Measurements from ENCODE around the gene AGMAT.

The AGMAT gene

GRCh38 chr1:15531003-15531402 is 53.8 kb downstream of the AGMAT start:
- Histone ChIP-seq H4K91ac (ENCODE audit: low read depth, low read length, poor library complexity) (no peak overlapping the region), H3K79me1 (ENCODE audit: low read depth, low read length) (no peaks in the 10 kb centered on the region), H3K4ac (ENCODE audit: low read length) (no peak overlapping the region), H3K27me3 (ENCODE audit: control insufficient read depth in 3 of 3, insufficient read depth in 3 of 3, low read depth in 1 of 3, low read length in 3 of 3) (no peaks in the 10 kb centered on the region), H3K4me1 (ENCODE audit: control insufficient read depth in 2 of 2, insufficient read depth in 1 of 2, low read depth in 1 of 2, low read length in 2 of 2) (peaks cover 0 to 3% of the 10 kb centered on the region in 2 donors), H3K4me3 (ENCODE audit: low read length in 2 of 2) (no peak overlapping the region), H3K23ac (ENCODE audit: low read depth, low read length, poor library complexity) (no peak overlapping the region), H2AFZ (ENCODE audit: low read length) (no peak overlapping the region), H2BK15ac (ENCODE audit: low read length) (no peak overlapping the region), H2BK12ac (ENCODE audit: low read length) (no peak overlapping the region), H2BK5ac (ENCODE audit: low read length) (no peak overlapping the region), H3K9ac (ENCODE audit: low read depth, low read length, poor library complexity) (no peak overlapping the region), H2AK5ac (ENCODE audit: low read depth, low read length) (no peak overlapping the region), H3K36me3 (replicated peaks in 1 of 2; ENCODE audit: control insufficient read depth in 2 of 2, insufficient read depth in 2 of 2, low read length in 2 of 2) (peaks cover 6 to 47% of the 10 kb centered on the region in 2 donors), H2BK120ac (ENCODE audit: low read depth, low read length) (no peak overlapping the region), H3K27ac (replicated peaks; ENCODE audit: low read length) (no peak overlapping the region), H4K8ac (ENCODE audit: low read depth, low read length) (no peak overlapping the region), H3K9me3 (replicated peaks in 1 of 2; ENCODE audit: control insufficient read depth in 2 of 2, insufficient read depth in 1 of 2, low read depth in 1 of 2, low read length in 2 of 2) (no peaks in the 10 kb centered on the region), H3K14ac (ENCODE audit: low read length) (no peak overlapping the region), H3K4me2 (ENCODE audit: insufficient read depth, low read length, poor library complexity, severe bottlenecking) (no peak overlapping the region), H3K18ac (ENCODE audit: low read length) (no peak overlapping the region)
- DNase-seq (ENCODE audit: low spot score): no peak
- no CpG with 5 or more reads among the region's 4 CpGs for WGBS, 2 donors (ENCODE audit: extremely low coverage in 2 of 2, insufficient read length in 2 of 2, insufficient replicate concordance in 1 of 2)

- peak within 1 kb of the TSS; percentile 85 for H2BK5ac ChIP-seq (ENCODE audit: low read length)
- H3K4me1 ChIP-seq (ENCODE audit: control insufficient read depth in 2 of 2, insufficient read depth in 1 of 2, low read depth in 1 of 2, low read length in 2 of 2): peaks cover 4 to 11% of the 10 kb centered on the region in 2 donors
- H2BK12ac ChIP-seq (ENCODE audit: low read length): no peak within 1 kb of the TSS
- no peaks in the 10 kb centered on the region for H3K79me1 ChIP-seq (ENCODE audit: low read depth, low read length)
- H3K4me2 ChIP-seq (ENCODE audit: insufficient read depth, low read length, poor library complexity, severe bottlenecking): peak within 1 kb of the TSS; percentile 61
- H2BK120ac ChIP-seq (ENCODE audit: low read depth, low read length): no peak within 1 kb of the TSS
- H4K91ac ChIP-seq (ENCODE audit: low read depth, low read length, poor library complexity): no peak within 1 kb of the TSS
- H3K23ac ChIP-seq (ENCODE audit: low read depth, low read length, poor library complexity): peak within 1 kb of the TSS; percentile 96
- H3K27ac ChIP-seq (replicated peaks; ENCODE audit: low read length): peak within 1 kb of the TSS; percentile 92
- no peak within 1 kb of the TSS for H3K14ac ChIP-seq (ENCODE audit: low read length)
- peak within 1 kb of the TSS; percentile 81 to 93 for H3K4me3 ChIP-seq (ENCODE audit: low read length in 2 of 2)
- no peak within 1 kb of the TSS for H4K8ac ChIP-seq (ENCODE audit: low read depth, low read length)
- H3K4ac ChIP-seq (ENCODE audit: low read length): no peak within 1 kb of the TSS
- H2BK15ac ChIP-seq (ENCODE audit: low read length): no peak within 1 kb of the TSS
- H2AFZ ChIP-seq (ENCODE audit: low read length): peak within 1 kb of the TSS; percentile 82
- no peaks in the 10 kb centered on the region for H3K27me3 ChIP-seq (ENCODE audit: control insufficient read depth in 3 of 3, insufficient read depth in 3 of 3, low read depth in 1 of 3, low read length in 3 of 3)
- H3K9ac ChIP-seq (ENCODE audit: low read depth, low read length, poor library complexity): peak within 1 kb of the TSS; percentile 93
- DNase-seq (ENCODE audit: low spot score): peak; percentile 100
- H3K9me3 ChIP-seq (replicated peaks in 1 of 2; ENCODE audit: control insufficient read depth in 2 of 2, insufficient read depth in 1 of 2, low read depth in 1 of 2, low read length in 2 of 2): no peaks in the 10 kb centered on the region
- no peak within 1 kb of the TSS for H2AK5ac ChIP-seq (ENCODE audit: low read depth, low read length)
- peaks cover 2 to 25% of the 10 kb centered on the region in 2 donors for H3K36me3 ChIP-seq (replicated peaks in 1 of 2; ENCODE audit: control insufficient read depth in 2 of 2, insufficient read depth in 2 of 2, low read length in 2 of 2)
- no CpG with 5 or more reads among the region's 65 CpGs for WGBS, 2 donors (ENCODE audit: extremely low coverage in 2 of 2, insufficient read length in 2 of 2, insufficient replicate concordance in 1 of 2)
- H3K18ac ChIP-seq (ENCODE audit: low read length): peak within 1 kb of the TSS; percentile 89
Observed at GRCh38 chr1:15526490-15527339, 58.1 kb downstream of the AGMAT start, which contains the start of gene DNAJC16. DNAJC16 (plus strand) TSS chr1:15526848; CDS start chr1:15529106, 2,258 bp downstream.

- no peak overlapping the region for H3K18ac ChIP-seq (ENCODE audit: low read length)
- no peak overlapping the region for H2BK15ac ChIP-seq (ENCODE audit: low read length)
- no peak overlapping the region for H2BK5ac ChIP-seq (ENCODE audit: low read length)
- H3K4ac ChIP-seq (ENCODE audit: low read length): no peak overlapping the region
- no peak overlapping the region for H2BK12ac ChIP-seq (ENCODE audit: low read length)
- peak overlapping the region in 1 of 2 donors; percentile 81 for H3K4me3 ChIP-seq (ENCODE audit: low read length in 2 of 2)
- H3K27me3 ChIP-seq (ENCODE audit: control insufficient read depth in 3 of 3, insufficient read depth in 3 of 3, low read depth in 1 of 3, low read length in 3 of 3): no peaks in the 10 kb centered on the region
- H4K91ac ChIP-seq (ENCODE audit: low read depth, low read length, poor library complexity): no peak overlapping the region
- WGBS, 2 donors (ENCODE audit: extremely low coverage in 2 of 2, insufficient read length in 2 of 2, insufficient replicate concordance in 1 of 2): no CpG with 5 or more reads among the region's 9 CpGs
- H3K79me1 ChIP-seq (ENCODE audit: low read depth, low read length): no peaks in the 10 kb centered on the region
- H3K9ac ChIP-seq (ENCODE audit: low read depth, low read length, poor library complexity): no peak overlapping the region
- H3K36me3 ChIP-seq (replicated peaks in 1 of 2; ENCODE audit: control insufficient read depth in 2 of 2, insufficient read depth in 2 of 2, low read length in 2 of 2): peaks cover 2 to 20% of the 10 kb centered on the region in 2 donors
- H3K14ac ChIP-seq (ENCODE audit: low read length): no peak overlapping the region
- H3K27ac ChIP-seq (replicated peaks; ENCODE audit: low read length): no peak overlapping the region
- no peak for DNase-seq (ENCODE audit: low spot score)
- no peaks in the 10 kb centered on the region for H3K9me3 ChIP-seq (replicated peaks in 1 of 2; ENCODE audit: control insufficient read depth in 2 of 2, insufficient read depth in 1 of 2, low read depth in 1 of 2, low read length in 2 of 2)
- peaks cover 4 to 11% of the 10 kb centered on the region in 2 donors for H3K4me1 ChIP-seq (ENCODE audit: control insufficient read depth in 2 of 2, insufficient read depth in 1 of 2, low read depth in 1 of 2, low read length in 2 of 2)
- H3K23ac ChIP-seq (ENCODE audit: low read depth, low read length, poor library complexity): no peak overlapping the region
- H2AK5ac ChIP-seq (ENCODE audit: low read depth, low read length): no peak overlapping the region
- no peak overlapping the region for H2BK120ac ChIP-seq (ENCODE audit: low read depth, low read length)
- peak overlapping the region; percentile 46 for H2AFZ ChIP-seq (ENCODE audit: low read length)
- peak overlapping the region; percentile 29 for H3K4me2 ChIP-seq (ENCODE audit: insufficient read depth, low read length, poor library complexity, severe bottlenecking)
- no peak overlapping the region for H4K8ac ChIP-seq (ENCODE audit: low read depth, low read length)
Observed at GRCh38 chr1:15526021-15526489, 58.8 kb downstream of the AGMAT start.

Data from neuronal stem cell (in vitro differentiated cells).